K562 (cell line): ENCODE measurements around the gene POLR2C. TPM values are rescaled to one million over a fixed set of nuclear protein-coding genes. Genes with fewer than 3 reads are reported as not detected.

Source experiments
- NFE2L1 ChIP-seq: fragments of 450-650 bp; IDR thresholded peaks from 2 replicates; pipeline ENCODE4 v1.6.1; 2016; ENCODE audit warnings: missing genetic modification characterization, low read depth, mild to moderate bottlenecking, missing compliant biosample characterization, moderate library complexity, borderline replicate concordance
- NFYB ChIP-seq: IDR thresholded peaks from 2 replicates; pipeline ENCODE4 v1.6.1; 2011; ENCODE audit warnings: mild to moderate bottlenecking, moderate library complexity; ENCODE audit not compliant: insufficient read length; ENCODE audit errors: extremely low read depth
- POLR3G ChIP-seq: IDR thresholded peaks from 2 replicates; pipeline ENCODE4 v1.6.1; 2011; ENCODE audit not compliant: insufficient read length, insufficient replicate concordance; ENCODE audit errors: extremely low read depth
- PPARD ChIP-seq: fragments of 250-450 bp; sonication (Bioruptor Pico); IDR thresholded peaks from 2 replicates; pipeline ENCODE4 v1.8.0; 2022; ENCODE audit warnings: inconsistent platforms, mild to moderate bottlenecking, moderate library complexity
- SAP30 ChIP-seq: fragments of 200-600 bp; sonication (generic); IDR thresholded peaks from 2 replicates; pipeline ENCODE4 v1.6.1; 2012; ENCODE audit warnings: borderline replicate concordance, low read depth, mild to moderate bottlenecking, moderate library complexity, low read length, control low read depth, inconsistent platforms; ENCODE audit not compliant: insufficient read depth, poor library complexity, severe bottlenecking
- SRSF1 ChIP-seq: fragments of 200-400 bp; formaldehyde crosslinking; IDR thresholded peaks from 2 replicates; pipeline ENCODE4 v1.6.1; 2017; ENCODE audit warnings: mild to moderate bottlenecking, low read depth, low read length, moderate library complexity
- polyA plus RNA-seq, 8 experiments: library from polyadenylated mRNA; depleted of rRNA in 4 of 8; stranded (reverse) in 5 of 8; unstranded in 3 of 8; fragments of >200 nt; fragmentation: Nextera tagmentation in 2 of 8; fragmentation: Illumina TruSeq in 1 of 8; extraction: Ambion mirVana in 2 of 8; extraction: Trizol in 1 of 8; gene quantifications; 2 replicates each; pipeline versions ENCODE4 v1.2.1 to v1.2.3, GENCODE V29; 2011 to 2014; ENCODE audit warnings: inconsistent platforms in 1 of 8, missing spikeins in 1 of 8
- total RNA-seq, 7 experiments: library from RNA; depleted of rRNA in 6 of 7; stranded (reverse); fragments of >200 nt in 6 of 7; fragmentation: Illumina TruSeq in 2 of 7; extraction: Trizol in 2 of 7; gene quantifications; 2 replicates each; pipeline versions ENCODE4 v1.2.1 to v1.2.3, GENCODE V29; 2011 to 2021; ENCODE audit warnings: low replicate concordance in 1 of 7
- TF ChIP-seq, protein P1 (sequence below): sonication (generic); formaldehyde crosslinking; IDR thresholded peaks from 2 replicates; pipeline ENCODE4 v1.8.0; 2022; ENCODE audit warnings: mild to moderate bottlenecking, low read depth, missing genetic modification reagents
- TF ChIP-seq, protein P2 (sequence below): fragments of 200-600 bp; sonication (generic); IDR thresholded peaks from one replicate; pipeline ENCODE4 v1.6.1; 2012; ENCODE audit warnings: mild to moderate bottlenecking, low read depth, low read length, inconsistent platforms
- TF ChIP-seq, protein P3 (sequence below): fragments of 250-450 bp; sonication (Bioruptor Pico); IDR thresholded peaks from 2 replicates; pipeline ENCODE4 v1.8.0; 2022; ENCODE audit warnings: inconsistent platforms, mild to moderate bottlenecking, moderate library complexity, borderline replicate concordance
- TF ChIP-seq, protein P4 (sequence below): fragments of 250-450 bp; sonication (Bioruptor Pico); IDR thresholded peaks from 2 replicates; pipeline ENCODE4 v1.5.0; 2022; ENCODE audit warnings: mild to moderate bottlenecking

The POLR2C gene
- total and polyA plus RNA-seq, 9 of the 15 experiments (the other 6 are each of a cell fraction or from before 2014, with no cell fraction given) = 70.3 to 163 (median 92.3) TPM

DNA sequence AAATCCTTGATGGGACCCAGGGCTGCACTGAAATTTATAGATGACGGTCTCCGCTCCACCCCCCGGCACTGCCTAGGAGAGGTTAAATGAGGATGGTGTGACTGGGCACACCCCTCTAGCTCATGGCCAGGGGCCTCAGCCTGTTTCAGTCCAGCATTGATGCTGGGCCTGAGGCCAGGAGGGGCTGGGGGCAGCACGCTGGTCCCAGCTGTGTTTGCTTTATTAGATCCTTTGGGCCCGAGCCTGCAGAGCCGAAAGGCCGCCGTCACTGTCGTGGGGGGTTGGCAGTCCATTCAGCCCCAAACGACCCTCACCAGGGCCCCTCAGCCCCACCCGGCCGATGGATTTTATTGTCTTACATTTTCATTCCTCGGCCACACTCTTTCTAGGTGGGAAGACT lies 34.6 kb downstream of the POLR2C start (continued):
- TF ChIP-seq SAP30 = no peak
- TF ChIP-seq, protein P1, sequence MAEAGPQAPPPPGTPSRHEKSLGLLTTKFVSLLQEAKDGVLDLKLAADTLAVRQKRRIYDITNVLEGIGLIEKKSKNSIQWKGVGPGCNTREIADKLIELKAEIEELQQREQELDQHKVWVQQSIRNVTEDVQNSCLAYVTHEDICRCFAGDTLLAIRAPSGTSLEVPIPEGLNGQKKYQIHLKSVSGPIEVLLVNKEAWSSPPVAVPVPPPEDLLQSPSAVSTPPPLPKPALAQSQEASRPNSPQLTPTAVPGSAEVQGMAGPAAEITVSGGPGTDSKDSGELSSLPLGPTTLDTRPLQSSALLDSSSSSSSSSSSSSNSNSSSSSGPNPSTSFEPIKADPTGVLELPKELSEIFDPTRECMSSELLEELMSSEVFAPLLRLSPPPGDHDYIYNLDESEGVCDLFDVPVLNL (CRISPR knock-in tag) = no peak
- TF ChIP-seq, protein P2, sequence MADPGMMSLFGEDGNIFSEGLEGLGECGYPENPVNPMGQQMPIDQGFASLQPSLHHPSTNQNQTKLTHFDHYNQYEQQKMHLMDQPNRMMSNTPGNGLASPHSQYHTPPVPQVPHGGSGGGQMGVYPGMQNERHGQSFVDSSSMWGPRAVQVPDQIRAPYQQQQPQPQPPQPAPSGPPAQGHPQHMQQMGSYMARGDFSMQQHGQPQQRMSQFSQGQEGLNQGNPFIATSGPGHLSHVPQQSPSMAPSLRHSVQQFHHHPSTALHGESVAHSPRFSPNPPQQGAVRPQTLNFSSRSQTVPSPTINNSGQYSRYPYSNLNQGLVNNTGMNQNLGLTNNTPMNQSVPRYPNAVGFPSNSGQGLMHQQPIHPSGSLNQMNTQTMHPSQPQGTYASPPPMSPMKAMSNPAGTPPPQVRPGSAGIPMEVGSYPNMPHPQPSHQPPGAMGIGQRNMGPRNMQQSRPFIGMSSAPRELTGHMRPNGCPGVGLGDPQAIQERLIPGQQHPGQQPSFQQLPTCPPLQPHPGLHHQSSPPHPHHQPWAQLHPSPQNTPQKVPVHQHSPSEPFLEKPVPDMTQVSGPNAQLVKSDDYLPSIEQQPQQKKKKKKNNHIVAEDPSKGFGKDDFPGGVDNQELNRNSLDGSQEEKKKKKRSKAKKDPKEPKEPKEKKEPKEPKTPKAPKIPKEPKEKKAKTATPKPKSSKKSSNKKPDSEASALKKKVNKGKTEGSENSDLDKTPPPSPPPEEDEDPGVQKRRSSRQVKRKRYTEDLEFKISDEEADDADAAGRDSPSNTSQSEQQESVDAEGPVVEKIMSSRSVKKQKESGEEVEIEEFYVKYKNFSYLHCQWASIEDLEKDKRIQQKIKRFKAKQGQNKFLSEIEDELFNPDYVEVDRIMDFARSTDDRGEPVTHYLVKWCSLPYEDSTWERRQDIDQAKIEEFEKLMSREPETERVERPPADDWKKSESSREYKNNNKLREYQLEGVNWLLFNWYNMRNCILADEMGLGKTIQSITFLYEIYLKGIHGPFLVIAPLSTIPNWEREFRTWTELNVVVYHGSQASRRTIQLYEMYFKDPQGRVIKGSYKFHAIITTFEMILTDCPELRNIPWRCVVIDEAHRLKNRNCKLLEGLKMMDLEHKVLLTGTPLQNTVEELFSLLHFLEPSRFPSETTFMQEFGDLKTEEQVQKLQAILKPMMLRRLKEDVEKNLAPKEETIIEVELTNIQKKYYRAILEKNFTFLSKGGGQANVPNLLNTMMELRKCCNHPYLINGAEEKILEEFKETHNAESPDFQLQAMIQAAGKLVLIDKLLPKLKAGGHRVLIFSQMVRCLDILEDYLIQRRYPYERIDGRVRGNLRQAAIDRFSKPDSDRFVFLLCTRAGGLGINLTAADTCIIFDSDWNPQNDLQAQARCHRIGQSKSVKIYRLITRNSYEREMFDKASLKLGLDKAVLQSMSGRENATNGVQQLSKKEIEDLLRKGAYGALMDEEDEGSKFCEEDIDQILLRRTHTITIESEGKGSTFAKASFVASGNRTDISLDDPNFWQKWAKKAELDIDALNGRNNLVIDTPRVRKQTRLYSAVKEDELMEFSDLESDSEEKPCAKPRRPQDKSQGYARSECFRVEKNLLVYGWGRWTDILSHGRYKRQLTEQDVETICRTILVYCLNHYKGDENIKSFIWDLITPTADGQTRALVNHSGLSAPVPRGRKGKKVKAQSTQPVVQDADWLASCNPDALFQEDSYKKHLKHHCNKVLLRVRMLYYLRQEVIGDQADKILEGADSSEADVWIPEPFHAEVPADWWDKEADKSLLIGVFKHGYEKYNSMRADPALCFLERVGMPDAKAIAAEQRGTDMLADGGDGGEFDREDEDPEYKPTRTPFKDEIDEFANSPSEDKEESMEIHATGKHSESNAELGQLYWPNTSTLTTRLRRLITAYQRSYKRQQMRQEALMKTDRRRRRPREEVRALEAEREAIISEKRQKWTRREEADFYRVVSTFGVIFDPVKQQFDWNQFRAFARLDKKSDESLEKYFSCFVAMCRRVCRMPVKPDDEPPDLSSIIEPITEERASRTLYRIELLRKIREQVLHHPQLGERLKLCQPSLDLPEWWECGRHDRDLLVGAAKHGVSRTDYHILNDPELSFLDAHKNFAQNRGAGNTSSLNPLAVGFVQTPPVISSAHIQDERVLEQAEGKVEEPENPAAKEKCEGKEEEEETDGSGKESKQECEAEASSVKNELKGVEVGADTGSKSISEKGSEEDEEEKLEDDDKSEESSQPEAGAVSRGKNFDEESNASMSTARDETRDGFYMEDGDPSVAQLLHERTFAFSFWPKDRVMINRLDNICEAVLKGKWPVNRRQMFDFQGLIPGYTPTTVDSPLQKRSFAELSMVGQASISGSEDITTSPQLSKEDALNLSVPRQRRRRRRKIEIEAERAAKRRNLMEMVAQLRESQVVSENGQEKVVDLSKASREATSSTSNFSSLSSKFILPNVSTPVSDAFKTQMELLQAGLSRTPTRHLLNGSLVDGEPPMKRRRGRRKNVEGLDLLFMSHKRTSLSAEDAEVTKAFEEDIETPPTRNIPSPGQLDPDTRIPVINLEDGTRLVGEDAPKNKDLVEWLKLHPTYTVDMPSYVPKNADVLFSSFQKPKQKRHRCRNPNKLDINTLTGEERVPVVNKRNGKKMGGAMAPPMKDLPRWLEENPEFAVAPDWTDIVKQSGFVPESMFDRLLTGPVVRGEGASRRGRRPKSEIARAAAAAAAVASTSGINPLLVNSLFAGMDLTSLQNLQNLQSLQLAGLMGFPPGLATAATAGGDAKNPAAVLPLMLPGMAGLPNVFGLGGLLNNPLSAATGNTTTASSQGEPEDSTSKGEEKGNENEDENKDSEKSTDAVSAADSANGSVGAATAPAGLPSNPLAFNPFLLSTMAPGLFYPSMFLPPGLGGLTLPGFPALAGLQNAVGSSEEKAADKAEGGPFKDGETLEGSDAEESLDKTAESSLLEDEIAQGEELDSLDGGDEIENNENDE = no peak
- TF ChIP-seq NFE2L1 (tag) = no peak
- no peak for TF ChIP-seq SRSF1
- TF ChIP-seq POLR3G = no peak
- no peak for TF ChIP-seq PPARD (CRISPR knock-in tag)
- TF ChIP-seq, protein P3, sequence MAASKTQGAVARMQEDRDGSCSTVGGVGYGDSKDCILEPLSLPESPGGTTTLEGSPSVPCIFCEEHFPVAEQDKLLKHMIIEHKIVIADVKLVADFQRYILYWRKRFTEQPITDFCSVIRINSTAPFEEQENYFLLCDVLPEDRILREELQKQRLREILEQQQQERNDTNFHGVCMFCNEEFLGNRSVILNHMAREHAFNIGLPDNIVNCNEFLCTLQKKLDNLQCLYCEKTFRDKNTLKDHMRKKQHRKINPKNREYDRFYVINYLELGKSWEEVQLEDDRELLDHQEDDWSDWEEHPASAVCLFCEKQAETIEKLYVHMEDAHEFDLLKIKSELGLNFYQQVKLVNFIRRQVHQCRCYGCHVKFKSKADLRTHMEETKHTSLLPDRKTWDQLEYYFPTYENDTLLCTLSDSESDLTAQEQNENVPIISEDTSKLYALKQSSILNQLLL = no peak
- TF ChIP-seq, protein P4, sequence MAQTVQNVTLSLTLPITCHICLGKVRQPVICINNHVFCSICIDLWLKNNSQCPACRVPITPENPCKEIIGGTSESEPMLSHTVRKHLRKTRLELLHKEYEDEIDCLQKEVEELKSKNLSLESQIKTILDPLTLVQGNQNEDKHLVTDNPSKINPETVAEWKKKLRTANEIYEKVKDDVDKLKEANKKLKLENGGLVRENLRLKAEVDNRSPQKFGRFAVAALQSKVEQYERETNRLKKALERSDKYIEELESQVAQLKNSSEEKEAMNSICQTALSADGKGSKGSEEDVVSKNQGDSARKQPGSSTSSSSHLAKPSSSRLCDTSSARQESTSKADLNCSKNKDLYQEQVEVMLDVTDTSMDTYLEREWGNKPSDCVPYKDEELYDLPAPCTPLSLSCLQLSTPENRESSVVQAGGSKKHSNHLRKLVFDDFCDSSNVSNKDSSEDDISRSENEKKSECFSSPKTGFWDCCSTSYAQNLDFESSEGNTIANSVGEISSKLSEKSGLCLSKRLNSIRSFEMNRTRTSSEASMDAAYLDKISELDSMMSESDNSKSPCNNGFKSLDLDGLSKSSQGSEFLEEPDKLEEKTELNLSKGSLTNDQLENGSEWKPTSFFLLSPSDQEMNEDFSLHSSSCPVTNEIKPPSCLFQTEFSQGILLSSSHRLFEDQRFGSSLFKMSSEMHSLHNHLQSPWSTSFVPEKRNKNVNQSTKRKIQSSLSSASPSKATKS (CRISPR knock-in tag) = no peak
- TF ChIP-seq NFYB = no peak
